ENCODE data around the gene DOCK3.
A peak's percentile ranks its signal among the peaks of the same experiment; 100 is the strongest.

DOCK3 gene

DNA sequence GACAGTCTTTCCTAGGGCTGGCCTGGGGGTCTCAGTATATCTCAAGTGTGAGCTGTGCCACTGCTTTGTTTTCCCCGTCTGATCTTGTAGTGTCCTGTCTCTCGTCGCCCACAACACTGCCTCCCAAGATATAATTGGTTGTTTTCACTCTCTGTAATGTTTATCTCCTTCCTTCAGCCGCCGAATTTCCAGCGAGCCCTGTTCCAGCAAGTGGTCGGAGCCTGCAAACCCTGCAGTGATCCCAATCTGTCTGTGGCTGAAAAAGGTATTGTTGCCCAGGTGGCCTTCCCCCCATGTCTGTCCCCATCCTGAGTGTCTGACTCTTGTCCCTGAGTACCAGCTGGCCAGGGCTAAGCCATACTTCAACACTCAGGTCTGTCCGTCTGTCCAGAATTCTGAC is 700.8 kb downstream of the DOCK3 start:
- H3K4me3 ChIP-seq: no peak overlapping the region
- no peak overlapping the region for H3K27ac ChIP-seq
- no peak for TF ChIP-seq Cebpa-rat (IDR thresholded peaks at IDR 0.05)
- no peak overlapping the region for H3K4me2 ChIP-seq
- H3K36me3 ChIP-seq: no peaks in the 10 kb centered on the region
- no peaks in the 10 kb centered on the region for H3K27me3 ChIP-seq
- H3K4me1 ChIP-seq: peaks cover 23 to 31% (median 28%) of the 10 kb centered on the region in 10 experiments
- H3K9me3 ChIP-seq (replicated peaks in 1 of 11): no peaks in the 10 kb centered on the region
- no peaks in the 10 kb centered on the region for H4K20me1 ChIP-seq
- H3K9ac ChIP-seq: no peak overlapping the region

GRCh38 chr3:51378065-51378464 is 703.3 kb downstream of the DOCK3 start:
- Histone ChIP-seq H4K20me1 (no peaks in the 10 kb centered on the region), H3K36me3 (no peaks in the 10 kb centered on the region), H3K4me3 (no peak overlapping the region), H3K9me3 (replicated peaks in 1 of 11) (no peaks in the 10 kb centered on the region), H3K27ac (peak overlapping the region in 3 of 11 experiments; percentile 68 to 78 (median 77); a peak in 3 of 22 replicates), H3K4me1 (peaks cover 30 to 45% (median 33%) of the 10 kb centered on the region in 10 experiments), H3K4me2 (peak overlapping the region; percentile 63 to 93 (median 78)), H3K9ac (no peak overlapping the region; a peak in 1 of 22 replicates), H3K27me3 (no peaks in the 10 kb centered on the region)
- TF ChIP-seq Cebpa-rat (IDR thresholded peaks at IDR 0.05): no peak

DNA sequence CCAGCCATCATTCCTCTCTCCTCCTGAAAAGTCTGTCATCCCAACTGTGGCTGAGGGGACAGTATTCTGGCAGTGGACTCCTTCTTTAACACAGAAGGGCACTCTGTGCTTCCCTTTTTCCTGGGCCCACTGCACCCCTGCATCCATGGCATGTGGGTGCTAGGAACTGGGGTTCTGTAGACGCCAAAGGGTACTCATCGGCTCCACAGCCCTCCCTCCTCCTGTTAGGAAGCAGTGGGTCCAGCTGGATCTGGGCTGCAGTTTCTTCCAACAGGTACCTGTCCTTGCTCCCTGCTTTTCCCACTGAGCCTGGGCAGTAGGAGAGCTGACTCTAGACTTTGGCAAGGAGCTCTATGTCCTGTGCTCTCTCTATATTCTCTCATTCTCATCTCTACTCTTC is 704.0 kb downstream of the DOCK3 start:
- Histone ChIP-seq H3K27ac (peak overlapping the region in 8 of 11 experiments; percentile 44 to 78 (median 66); a peak in 12 of 22 replicates), H3K4me1 (peaks cover 36 to 51% (median 39%) of the 10 kb centered on the region in 10 experiments), H3K9ac (peak overlapping the region in 5 of 11 experiments; percentile 45 to 62 (median 60); a peak in 7 of 22 replicates), H3K4me3 (no peak overlapping the region), H3K9me3 (replicated peaks in 1 of 11) (no peaks in the 10 kb centered on the region), H3K4me2 (peak overlapping the region; percentile 63 to 93 (median 78)), H3K27me3 (no peaks in the 10 kb centered on the region), H3K36me3 (no peaks in the 10 kb centered on the region), H4K20me1 (no peaks in the 10 kb centered on the region)
- no peak for TF ChIP-seq Cebpa-rat (IDR thresholded peaks at IDR 0.05)

- Histone ChIP-seq H3K4me1 (peaks cover 36 to 54% (median 42%) of the 10 kb centered on the region in 10 experiments), H3K27me3 (no peaks in the 10 kb centered on the region), H3K9ac (peak overlapping the region in 7 of 11 experiments; percentile 15 to 62 (median 48); a peak in 13 of 22 replicates), H4K20me1 (no peaks in the 10 kb centered on the region), H3K27ac (peak overlapping the region in 9 of 11 experiments; percentile 9 to 78 (median 64); a peak in 17 of 22 replicates), H3K4me3 (no peak overlapping the region; a peak in 1 of 20 replicates), H3K4me2 (peak overlapping the region; percentile 63 to 93 (median 78)), H3K36me3 (no peaks in the 10 kb centered on the region), H3K9me3 (replicated peaks in 1 of 11) (no peaks in the 10 kb centered on the region)
- TF ChIP-seq Cebpa-rat (IDR thresholded peaks at IDR 0.05): no peak
These were observed 704.6 kb downstream of the DOCK3 start for GRCh38 chr3:51379301-51379700.

DNA sequence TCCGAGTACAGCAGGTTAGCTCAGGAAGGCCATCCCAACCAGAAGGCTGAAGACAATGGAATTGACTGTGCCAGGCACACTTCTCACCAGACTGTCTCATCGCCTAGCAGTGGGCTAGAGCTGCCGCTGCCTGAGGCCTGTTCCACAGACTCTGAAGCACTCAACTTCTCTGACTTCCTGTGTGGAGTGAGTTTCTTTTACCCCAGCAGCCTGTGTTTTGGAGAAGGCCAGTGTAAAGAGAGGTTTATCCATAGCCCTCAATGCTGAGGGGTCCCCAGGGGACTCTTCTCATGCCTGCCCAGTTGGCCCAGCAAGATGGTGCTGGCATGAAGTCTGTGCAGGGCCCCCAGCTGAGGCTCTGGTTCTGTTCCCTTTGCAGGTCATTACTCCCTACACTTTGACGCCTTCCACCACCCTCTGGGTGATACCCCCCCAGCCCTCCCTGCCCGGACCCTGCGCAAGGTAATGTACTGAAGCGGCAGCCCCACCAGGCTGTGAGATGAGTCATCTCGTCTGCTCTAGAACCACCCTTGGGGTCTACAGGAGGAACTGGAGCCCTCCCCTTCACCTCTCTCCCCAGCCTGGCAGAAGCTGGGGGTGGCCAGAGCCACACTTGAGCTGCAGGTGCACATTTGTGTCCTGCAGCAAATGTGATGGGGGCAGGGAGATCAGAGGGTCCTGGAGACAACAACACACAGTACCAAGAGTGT is 705.2 kb downstream of the DOCK3 start:
- Histone ChIP-seq H3K36me3 (no peaks in the 10 kb centered on the region), H3K9ac (peak overlapping the region in 7 of 11 experiments; percentile 15 to 62 (median 48); a peak in 11 of 22 replicates), H3K27ac (peak overlapping the region in 9 of 11 experiments; percentile 9 to 78 (median 64); a peak in 17 of 22 replicates), H3K4me2 (peak overlapping the region; percentile 63 to 93 (median 78)), H3K27me3 (no peaks in the 10 kb centered on the region), H3K4me3 (no peak overlapping the region; a peak in 1 of 20 replicates), H3K9me3 (replicated peaks in 1 of 11) (no peaks in the 10 kb centered on the region), H4K20me1 (no peaks in the 10 kb centered on the region), H3K4me1 (peaks cover 36 to 54% (median 42%) of the 10 kb centered on the region in 10 experiments)
- no peak for TF ChIP-seq Cebpa-rat (IDR thresholded peaks at IDR 0.05)

DNA sequence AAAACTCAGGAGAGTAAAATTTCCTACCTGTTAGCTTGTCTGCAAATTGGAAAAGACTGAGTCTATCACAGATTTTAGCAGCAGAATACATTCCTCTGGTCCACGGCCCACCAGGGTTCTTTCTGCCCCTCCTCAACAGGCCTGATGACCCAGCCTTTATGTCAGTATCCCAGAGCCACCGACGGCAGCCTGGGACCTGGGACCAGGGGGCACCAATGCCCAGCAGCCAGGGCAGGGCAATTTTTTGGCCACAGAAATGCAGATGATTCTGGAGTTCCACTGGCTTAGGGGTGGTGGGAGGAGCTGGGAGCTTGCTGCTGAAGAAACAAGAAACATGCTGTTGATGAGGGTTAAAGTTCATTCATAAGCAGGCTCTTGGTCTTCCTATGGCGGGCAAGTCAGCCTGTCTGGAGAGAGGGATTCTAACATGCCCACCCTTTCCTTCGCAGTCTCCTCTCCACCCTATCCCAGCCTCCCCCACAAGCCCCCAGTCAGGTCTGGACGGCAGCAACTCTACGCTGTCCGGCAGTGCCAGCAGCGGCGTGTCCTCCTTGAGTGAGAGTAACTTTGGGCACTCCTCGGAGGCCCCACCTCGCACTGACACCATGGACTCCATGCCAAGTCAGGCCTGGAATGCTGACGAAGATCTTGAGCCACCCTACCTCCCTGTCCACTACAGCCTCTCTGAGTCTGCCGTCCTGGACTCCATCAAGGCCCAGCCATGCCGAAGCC is 706.0 kb downstream of the DOCK3 start:
- Histone ChIP-seq H3K27me3 (no peaks in the 10 kb centered on the region), H3K4me1 (peaks cover 36 to 54% (median 42%) of the 10 kb centered on the region in 10 experiments), H3K4me3 (no peak overlapping the region), H3K27ac (peak overlapping the region in 1 of 11 experiments; percentile 78; a peak in 2 of 22 replicates), H3K9ac (0 out of 22 replicates have a peak overlapping the region, but pooled peaks of 1 of the 11 experiments have one; percentile 30), H3K9me3 (replicated peaks in 1 of 11) (no peaks in the 10 kb centered on the region), H4K20me1 (no peaks in the 10 kb centered on the region; a peak in 1 of 22 replicates), H3K4me2 (peak overlapping the region in 4 of 11 experiments; percentile 74 to 93 (median 78); a peak in 6 of 22 replicates), H3K36me3 (peaks cover 0 to under 1% (median 0%) of the 10 kb centered on the region in 11 experiments; a peak in 1 of 22 replicates)
- TF ChIP-seq Cebpa-rat (IDR thresholded peaks at IDR 0.05): no peak

DNA sequence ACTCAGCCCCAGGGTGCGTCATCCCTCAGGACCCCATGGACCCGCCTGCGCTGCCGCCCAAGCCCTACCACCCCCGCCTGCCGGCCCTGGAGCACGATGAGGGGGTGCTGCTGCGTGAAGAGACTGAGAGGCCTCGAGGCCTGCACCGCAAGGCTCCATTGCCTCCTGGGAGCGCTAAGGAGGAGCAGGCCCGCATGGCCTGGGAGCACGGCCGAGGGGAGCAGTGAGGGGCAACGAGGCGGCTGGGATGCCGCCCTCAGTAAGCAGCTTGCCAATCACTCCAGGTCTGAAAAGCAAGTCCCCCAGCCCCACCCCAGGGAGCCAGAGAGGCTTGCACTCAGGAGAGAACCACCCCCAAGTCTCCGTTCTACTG is 706.6 kb downstream of the DOCK3 start:
- TF ChIP-seq Cebpa-rat (IDR thresholded peaks at IDR 0.05): no peak
- peaks cover under 1 to 5% (median 4%) of the 10 kb centered on the region in 11 experiments; a peak in 14 of 22 replicates for H4K20me1 ChIP-seq
- H3K9ac ChIP-seq: no peak overlapping the region
- no peak overlapping the region for H3K4me3 ChIP-seq
- no peaks in the 10 kb centered on the region for H3K27me3 ChIP-seq
- peaks cover 0 to 6% (median 3%) of the 10 kb centered on the region in 11 experiments; a peak in 9 of 22 replicates for H3K36me3 ChIP-seq
- H3K9me3 ChIP-seq (replicated peaks in 1 of 11): no peaks in the 10 kb centered on the region
- 0 out of 22 replicates have a peak overlapping the region, but pooled peaks of 1 of the 11 experiments have one; percentile 6 for H3K4me2 ChIP-seq
- H3K27ac ChIP-seq: no peak overlapping the region
- H3K4me1 ChIP-seq: peaks cover 38 to 59% (median 44%) of the 10 kb centered on the region in 10 experiments

- peaks cover 47 to 68% (median 53%) of the 10 kb centered on the region in 10 experiments for H3K4me1 ChIP-seq
- no peak overlapping the region; a peak in 1 of 22 replicates for H3K4me2 ChIP-seq
- H3K27ac ChIP-seq: no peak overlapping the region
- peaks cover 9 to 14% (median 12%) of the 10 kb centered on the region in 11 experiments; a peak in 19 of 22 replicates for H4K20me1 ChIP-seq
- TF ChIP-seq Cebpa-rat (IDR thresholded peaks at IDR 0.05): no peak
- H3K27me3 ChIP-seq: no peaks in the 10 kb centered on the region
- no peaks in the 10 kb centered on the region for H3K9me3 ChIP-seq (replicated peaks in 1 of 11)
- H3K9ac ChIP-seq: no peak overlapping the region
- no peak overlapping the region for H3K4me3 ChIP-seq
- peaks cover 1 to 15% (median 9%) of the 10 kb centered on the region in 11 experiments; a peak in 17 of 22 replicates for H3K36me3 ChIP-seq
These were observed 707.5 kb downstream of the DOCK3 start for GRCh38 chr3:51382076-51382745.
